Stimulated activated CD4-positive, alpha-beta T cell treated with anti-CD3 and anti-CD28 coated beads, Interleukin-4, amount 100 ng/mL, for 4 hours (primary cell): ENCODE data around the gene PAK5.

ENCODE experiments used
- DNase-seq, 2 experiments: peaks; one replicate each; pipeline ENCODE4 v3.0.0-alpha.2; 2020

The PAK5 gene

GRCh38 chr20:9490631-9491030, 348.2 kb downstream of the PAK5 start:
- DNase-seq = no peak

DNA sequence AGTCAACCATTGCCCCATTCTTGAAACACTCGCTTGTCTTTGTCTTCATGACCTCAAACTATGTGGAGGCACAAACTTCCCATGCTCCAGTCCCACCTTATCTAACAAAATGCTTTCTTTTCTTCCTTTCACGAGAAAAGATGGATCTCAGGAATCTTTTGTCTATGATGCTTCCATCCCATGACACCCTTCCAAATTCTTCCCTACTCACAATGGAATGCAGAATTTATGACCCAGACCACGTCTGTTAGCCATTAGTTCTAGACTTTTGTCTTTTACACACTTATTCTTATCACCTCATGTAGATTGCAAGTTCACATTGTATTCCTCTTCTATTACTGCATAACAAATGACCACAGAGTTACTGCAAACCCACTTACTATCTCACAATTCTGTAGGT, 348.7 kb downstream of the PAK5 start:
- no peak for DNase-seq

- no peak for DNase-seq
Observed at GRCh38 chr20:9488063-9488462, 350.8 kb downstream of the PAK5 start.
